GM18519 (cell line): Measurements from ENCODE around the gene AGBL3.
A peak's percentile ranks its signal among the peaks of the same experiment; 100 is the strongest.
"Not testable (repeated sequence)": the region's sequence is repeated elsewhere in the genome, so short reads cannot be mapped to it uniquely, and the experiment has no call there.

Experiments used
- ATAC-seq: cut with Tn5 transposase; IDR thresholded peaks from one replicate; pipeline ENCODE4 v1.9.1; 2021; ENCODE audit warnings: mild to moderate bottlenecking, moderate library complexity; ENCODE audit not compliant: unreplicated experiment, low FRiP score

The AGBL3 gene

GRCh38 chr7:135074096-135074495, 87.8 kb downstream of the AGBL3 start:
- ATAC-seq, result no peak

DNA sequence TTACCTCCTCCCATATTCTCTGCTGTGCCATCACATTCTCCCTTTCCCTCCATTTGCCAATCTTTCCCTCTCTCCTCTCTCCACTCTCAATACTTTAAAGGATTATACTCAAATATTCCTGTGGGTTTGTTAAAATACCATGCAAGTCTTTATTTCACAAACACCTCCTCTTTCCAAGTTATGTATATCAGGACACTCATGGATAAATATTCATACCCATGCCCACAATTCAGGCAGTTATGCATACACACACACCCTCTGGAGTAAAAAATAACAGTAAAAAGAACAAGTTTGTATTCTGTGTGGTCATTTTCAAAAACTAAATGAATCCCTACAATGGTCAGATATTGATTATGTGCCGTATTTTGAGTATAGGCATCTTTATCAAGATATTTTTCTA, 88.2 kb downstream of the AGBL3 start:
- ATAC-seq, result no peak

- no peak for ATAC-seq
Measured at GRCh38 chr7:135075716-135076115, 89.4 kb downstream of the AGBL3 start.

DNA sequence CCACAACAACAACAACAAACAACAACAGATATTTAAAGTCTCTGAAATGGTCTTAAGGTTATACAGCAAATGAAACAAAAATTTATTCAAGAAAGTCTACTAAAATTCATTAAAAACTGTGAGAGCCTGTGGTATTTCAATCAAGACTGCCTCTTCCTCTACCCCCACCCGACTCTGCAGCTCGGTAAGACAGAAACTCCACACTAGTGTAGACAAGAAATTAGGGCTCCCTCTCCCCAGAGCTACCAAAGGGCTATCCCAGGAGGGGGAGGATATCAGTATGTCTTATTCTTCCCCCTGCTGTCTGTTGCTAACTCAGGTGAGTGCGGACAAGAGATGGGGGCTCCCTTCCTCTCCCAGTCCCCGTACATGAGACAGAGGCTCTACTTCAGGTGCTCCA, 90.6 kb downstream of the AGBL3 start:
- no peak for ATAC-seq

- ATAC-seq, result no peak
Measured at GRCh38 chr7:135077642-135078041, 91.3 kb downstream of the AGBL3 start.

GRCh38 chr7:135078051-135078450, 91.7 kb downstream of the AGBL3 start:
- no peak for ATAC-seq

- ATAC-seq, result no peak
Measured at GRCh38 chr7:135079068-135079467, 92.8 kb downstream of the AGBL3 start.

DNA sequence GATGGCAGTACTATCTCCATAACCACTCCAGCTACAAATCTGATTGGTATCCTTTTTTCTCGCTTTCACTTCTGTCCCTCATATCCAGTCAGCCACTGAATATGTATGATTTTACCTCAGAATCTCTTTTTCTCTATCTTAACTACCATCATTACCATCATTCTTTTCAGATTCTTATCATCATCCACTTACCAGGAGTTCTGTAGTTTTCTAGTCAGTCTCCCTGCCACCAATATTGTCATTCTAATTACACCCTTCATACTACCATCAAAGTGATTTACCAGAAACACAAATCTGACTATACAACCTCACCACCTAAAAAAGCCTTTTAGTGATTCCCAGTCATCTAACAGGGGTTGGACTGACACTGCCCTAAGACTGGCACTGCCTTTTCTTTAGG, 96.7 kb downstream of the AGBL3 start:
- ATAC-seq, result no peak

- no peak for ATAC-seq
Measured at GRCh38 chr7:135088566-135088965, 102.3 kb downstream of the AGBL3 start.

GRCh38 chr7:135091717-135092116, 105.4 kb downstream of the AGBL3 start:
- ATAC-seq, result no peak

DNA sequence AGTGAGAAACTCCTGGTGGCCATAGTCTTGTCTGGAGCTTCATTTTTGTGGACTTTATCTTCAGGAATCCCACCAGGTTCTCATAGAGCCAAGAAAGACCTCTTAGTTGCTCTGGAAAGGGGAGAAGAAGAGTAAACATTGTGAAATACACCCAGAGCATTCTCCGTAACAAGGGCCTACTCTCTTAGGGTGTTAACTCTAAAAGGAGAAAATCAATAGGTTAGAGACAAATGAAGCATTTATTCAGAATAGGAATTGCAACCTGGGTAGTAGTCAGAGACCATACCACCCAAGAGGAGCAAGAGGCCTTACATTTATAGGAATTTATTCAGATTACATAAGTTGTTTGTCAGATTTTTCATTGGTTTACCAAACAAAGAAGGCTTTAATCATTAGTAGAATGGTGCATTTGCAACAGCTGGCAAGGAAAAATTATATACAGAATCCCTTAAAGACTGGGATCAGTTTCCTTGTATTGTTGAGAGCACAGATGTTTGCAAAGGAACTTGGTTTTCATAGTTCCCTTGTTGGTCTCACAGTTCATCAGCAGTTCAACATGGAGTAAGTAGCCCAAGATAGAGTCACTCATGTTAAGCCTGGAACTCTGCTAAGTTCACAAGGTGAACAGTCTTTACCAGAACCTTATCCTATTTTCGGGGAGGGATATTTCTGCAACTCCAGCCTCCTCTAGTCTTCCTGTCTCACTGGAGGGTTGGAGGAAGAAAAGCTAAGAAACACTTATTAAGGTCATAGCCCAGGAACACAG, 108.3 kb downstream of the AGBL3 start:
- no peak for ATAC-seq

GRCh38 chr7:135095450-135095849, 109.1 kb downstream of the AGBL3 start:
- no peak for ATAC-seq

GRCh38 chr7:135098391-135098790, 112.1 kb downstream of the AGBL3 start:
- ATAC-seq, result no peak

GRCh38 chr7:135100856-135101255, 114.5 kb downstream of the AGBL3 start:
- ATAC-seq, result no peak

GRCh38 chr7:135102372-135102771, 116.1 kb downstream of the AGBL3 start:
- peak; percentile 93 for ATAC-seq

GRCh38 chr7:135109562-135109961, 123.3 kb downstream of the AGBL3 start:
- no peak for ATAC-seq

- ATAC-seq, result no peak
Measured at GRCh38 chr7:135109976-135110375, 123.7 kb downstream of the AGBL3 start.

DNA sequence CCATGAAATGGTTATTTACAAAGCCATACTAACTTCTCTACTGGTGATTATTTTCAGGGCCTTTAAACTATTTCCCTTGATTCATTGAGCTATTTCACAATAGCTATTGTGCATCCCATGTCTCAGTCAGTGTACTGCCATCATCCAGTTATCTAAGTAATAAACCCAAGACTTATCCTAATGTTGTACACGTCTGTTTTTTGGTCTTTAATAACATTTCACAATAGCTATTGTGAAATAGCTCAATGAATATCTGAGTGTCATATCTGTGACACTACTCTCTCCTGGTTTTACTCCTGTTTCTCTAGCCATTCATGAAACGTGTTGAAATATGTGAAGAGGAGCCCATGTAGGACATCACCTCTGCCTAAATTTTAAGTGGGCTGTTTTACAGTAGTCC, 125.1 kb downstream of the AGBL3 start:
- ATAC-seq, result no peak

- ATAC-seq, result no peak
Measured at GRCh38 chr7:135114622-135115021, 128.3 kb downstream of the AGBL3 start.

DNA sequence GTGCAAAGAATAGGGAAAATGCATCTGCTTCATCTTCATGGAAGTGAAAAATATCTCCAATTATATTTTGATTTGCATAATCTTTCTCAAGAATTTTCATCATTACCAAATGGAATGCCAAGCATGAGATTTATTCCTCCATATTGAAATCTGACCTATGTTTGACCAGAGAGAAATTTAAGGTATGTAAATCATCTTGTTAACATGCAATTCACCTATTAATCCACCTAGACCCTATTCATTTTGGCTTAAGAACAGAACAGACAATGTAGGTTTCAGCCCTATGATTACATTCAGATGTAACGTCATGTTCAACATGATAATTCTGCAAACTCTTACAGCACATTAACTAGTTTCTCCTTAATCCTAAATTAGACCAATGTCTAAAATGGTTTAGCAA, 130.8 kb downstream of the AGBL3 start:
- ATAC-seq, result no peak

- ATAC-seq, result no peak
Measured at GRCh38 chr7:135121868-135122267, 135.6 kb downstream of the AGBL3 start.

DNA sequence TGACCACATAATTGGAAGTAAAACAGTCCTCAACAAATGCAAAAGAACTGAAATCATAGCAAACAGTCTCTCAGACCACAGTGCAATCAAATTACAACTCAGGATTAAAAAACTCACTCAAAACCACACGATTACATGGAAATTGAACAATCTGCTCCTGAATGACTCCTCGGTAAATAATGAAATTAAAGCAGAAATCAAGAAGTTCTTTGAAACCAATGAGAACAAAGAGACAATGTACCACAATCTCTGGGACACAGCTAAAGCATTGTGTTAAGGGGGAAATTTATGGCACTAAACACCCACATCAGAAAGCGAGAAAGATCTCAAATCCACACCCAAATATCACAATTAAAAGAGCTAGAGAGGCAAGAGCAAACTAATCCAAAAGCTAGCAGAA, 138.3 kb downstream of the AGBL3 start:
- not testable (repeated sequence) for ATAC-seq

- ATAC-seq, result no peak
Measured at GRCh38 chr7:135128931-135129330, 142.6 kb downstream of the AGBL3 start.
